ENCODE results near the gene DLG1.
"Not testable (repeated sequence)": the region's sequence is repeated elsewhere in the genome, so short reads cannot be mapped to it uniquely, and the experiment has no call there.

The DLG1 gene

DNA sequence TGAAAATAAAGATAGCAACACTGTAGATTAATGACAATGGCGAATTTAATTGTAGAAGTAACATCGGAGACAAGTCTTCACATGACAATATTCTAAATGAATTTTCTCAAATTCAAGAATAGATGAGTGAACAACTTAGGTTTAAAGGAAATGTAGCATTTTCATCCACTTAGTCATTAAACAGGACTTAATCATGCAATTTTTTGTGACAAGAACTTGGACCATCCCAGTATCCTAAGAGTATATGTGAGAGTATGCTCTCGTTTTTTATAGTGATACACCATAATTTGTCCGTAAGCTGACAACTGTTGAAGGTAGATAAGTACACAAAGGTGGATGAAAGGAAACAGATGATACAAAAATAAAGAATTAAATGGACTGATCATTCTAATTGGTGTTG, 81.5 kb downstream of the DLG1 start:
- no peak for DNase-seq (ENCODE audit: low read depth in 2 of 2, low spot score in 1 of 2)

DNA sequence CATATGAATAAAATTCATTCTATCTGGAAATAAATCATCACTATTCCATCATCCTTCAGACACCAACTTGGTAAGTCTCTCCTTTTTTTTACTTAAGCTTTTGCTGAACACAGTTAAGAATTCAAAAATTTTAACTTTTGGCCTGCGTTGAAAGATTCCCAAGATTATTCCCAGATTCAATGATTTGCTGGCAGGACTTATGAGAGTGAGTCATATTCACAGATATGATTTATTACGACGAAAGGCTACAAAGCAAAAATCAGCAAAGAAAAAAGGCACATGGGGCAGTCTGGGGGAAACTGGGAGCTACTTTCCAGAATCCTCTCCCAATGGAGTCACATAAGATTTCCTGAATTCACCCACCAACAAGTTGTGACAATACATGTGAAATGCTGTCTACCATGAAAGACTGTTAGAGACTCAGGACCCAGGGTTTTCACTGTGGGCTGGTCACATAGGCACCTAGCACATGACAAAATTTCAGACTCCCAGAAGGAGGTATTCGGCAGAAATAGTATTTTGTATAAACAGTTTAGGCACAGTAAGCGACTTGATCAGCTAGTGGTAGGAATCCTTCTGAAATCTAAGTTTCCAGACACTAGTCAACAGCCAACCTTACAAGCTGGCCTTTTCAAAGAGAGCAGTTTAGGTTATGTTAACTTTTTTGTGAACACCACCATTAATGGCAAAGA, 82.1 kb downstream of the DLG1 start:
- DNase-seq (ENCODE audit: low read depth in 2 of 2, low spot score in 1 of 2) = no peak

DNA sequence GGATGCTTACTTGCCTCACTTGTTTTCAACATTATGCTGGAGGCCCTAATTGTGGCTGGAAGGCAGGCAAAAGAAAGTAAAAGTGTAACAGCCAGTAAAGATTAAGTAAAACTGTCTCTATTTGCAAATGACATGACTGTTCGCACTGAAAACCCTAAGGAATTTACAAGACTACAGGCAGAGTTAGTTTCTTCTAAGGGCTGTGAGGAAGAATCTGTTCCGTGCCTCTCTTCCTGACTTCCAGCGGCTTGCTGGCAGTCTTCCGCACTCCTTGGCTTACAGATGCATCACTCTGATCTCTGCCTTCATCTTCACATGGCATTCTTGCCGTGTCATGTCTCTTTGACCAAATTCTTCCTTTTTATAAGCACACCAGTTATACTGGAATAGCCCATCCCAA, 86.1 kb downstream of the DLG1 start:
- no peak for DNase-seq (ENCODE audit: low read depth in 2 of 2, low spot score in 1 of 2)

DNA sequence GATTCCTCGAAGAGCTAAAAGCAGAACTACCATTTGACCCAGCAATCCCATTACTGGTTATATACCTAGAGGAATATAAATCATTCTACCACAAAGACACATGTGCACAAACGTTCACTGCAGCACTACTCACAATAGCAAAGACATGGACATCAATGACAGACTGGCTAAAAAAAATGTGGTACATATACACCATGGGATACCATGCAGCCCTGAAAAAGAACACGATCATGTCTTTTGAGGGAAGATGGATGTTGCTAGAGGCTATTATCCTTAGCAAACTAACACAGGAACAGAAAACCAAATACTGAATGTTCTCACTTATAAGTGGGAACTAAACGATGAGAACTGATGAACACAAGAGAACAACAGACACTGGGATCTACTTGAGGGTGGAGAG, 86.7 kb downstream of the DLG1 start:
- not testable (repeated sequence) for DNase-seq (ENCODE audit: low read depth in 2 of 2, low spot score in 1 of 2)

DNA sequence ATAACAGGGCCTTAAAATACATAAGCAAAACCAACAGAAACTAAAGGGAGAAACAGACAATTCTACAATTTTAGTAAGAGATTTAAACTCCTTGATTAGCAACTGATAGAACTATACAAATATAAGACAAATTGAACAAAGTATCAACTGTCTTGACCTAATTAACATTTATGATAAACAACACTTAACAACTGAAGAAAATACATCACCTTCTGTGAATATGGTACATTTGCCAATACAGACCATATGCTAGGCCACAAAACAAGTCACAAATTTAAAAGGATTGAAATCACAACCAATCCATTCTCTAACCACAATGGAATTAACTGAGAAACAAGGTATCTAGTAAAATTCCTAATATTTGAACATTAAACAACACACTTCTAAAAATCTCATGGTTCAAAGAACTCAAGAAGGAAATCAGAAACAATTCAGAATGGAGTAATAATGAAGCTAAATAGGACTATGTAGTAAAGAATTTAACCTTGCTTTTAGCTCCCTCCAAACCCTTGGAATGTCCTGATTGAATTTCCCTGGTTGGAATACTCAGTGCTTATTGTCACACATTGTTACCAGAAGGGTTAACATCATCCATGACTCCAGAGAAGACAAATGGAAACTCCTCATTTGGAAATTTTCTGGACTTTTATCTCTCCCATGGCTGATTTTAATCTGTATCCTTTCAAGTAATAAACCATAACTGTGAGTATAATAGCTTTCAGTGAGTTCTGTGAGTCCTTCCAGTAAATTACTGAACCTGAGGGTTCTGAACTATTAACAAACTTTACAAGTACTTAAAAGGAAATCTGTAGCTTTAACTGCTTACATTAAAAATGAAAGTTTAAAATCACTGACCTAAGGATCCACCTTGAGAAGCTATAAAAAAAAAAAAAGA, 88.8 kb downstream of the DLG1 start:
- DNase-seq (ENCODE audit: low read depth in 2 of 2, low spot score in 1 of 2) = no peak

DNA sequence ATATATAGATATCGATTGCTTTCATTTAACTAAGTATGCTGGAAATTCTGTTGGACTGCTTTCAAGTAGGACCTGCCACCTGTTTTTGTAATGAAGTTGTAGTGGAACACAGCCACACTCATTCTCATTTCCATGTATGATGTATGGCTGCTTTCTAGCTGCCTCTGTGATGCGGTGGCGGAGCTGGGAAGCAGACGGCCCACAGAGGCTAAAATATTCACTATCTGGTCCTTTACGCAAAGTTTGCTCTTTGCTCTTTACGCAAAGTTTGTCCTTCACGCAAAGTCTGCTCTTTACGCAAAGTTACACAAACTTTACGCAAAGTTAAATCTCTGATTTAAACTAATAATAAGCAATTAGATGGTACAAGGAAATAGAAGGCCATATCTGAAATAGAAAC, 91.5 kb downstream of the DLG1 start:
- DNase-seq (ENCODE audit: low read depth in 2 of 2, low spot score in 1 of 2) = no peak

DNA sequence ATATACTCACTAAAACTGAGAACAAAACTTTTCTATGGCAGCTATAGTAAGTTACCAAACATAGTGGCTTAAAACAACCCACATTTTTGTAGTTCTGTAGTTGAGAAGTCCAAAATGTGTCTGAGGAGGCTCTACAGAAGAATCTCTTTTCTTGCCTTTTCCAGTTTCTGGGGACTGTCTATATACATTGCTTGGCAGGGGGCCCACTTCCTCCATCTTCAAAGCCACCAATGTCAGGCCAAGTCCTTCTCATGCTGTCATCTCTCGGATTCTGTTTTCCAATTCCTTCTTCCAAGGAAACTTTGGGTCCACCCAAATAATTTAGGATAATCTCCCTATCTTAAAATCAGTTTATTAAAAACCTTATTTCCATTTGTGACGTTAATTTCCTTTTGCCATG, 92.7 kb downstream of the DLG1 start:
- no peak for DNase-seq (ENCODE audit: low read depth in 2 of 2, low spot score in 1 of 2)

DNA sequence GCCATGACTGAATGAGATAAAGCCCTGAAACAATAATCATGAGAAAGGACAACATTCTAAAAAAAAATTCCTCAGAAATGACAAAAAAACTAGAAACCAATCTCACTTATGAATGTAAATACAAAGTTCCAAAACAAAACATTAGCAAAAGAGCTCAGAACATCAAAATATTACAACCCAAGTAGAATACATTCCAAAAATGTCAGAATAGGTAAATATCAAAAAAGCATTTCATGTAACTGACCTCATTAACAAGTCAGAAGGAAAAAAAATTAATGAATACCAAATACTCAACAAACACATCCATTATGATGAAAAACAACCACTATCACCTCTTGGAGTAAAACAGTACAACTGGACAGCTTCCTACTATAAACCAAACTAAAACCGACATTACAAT, 93.1 kb downstream of the DLG1 start:
- DNase-seq (ENCODE audit: low read depth in 2 of 2, low spot score in 1 of 2) = no peak

DNA sequence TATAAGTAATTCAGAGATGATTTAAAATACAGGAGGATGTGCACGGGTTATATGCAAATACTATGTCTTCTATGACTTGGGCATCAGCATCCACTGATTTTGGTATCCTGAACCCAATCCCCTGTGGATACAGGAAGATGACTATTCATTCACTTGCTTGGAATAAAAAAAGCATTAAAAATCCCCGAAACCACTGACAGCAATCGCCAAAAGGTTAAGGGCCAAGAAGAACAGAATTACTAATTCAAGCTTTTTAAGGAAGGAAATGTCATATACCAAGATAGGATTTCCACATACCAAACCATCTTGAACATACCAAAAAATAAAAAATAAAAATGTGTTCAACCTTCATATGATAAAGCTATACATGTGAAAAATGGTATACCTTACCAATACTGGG, 93.7 kb downstream of the DLG1 start:
- no peak for DNase-seq (ENCODE audit: low read depth in 2 of 2, low spot score in 1 of 2)

DNA sequence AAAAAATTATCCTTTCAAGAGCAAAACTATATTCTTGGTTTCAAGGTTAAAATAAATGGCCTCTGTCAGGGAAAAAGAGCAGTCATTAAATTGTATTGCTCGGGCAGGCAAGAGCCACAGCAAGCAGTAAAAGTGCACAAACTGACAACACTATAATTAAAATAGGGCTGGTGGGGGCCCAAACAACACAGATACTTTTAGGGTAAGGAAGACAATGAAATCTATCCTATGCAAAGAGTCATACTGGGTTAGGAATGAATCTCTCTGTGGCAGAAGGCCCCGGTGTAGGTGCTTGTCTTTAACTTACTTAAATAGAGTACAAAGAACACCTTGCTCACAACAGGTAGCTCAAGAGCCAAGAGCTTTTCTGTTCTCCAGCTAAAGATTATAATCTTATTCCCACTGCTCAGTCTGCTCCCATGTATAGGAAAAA, 94.7 kb downstream of the DLG1 start:
- DNase-seq (ENCODE audit: low read depth in 2 of 2, low spot score in 1 of 2) = no peak

DNA sequence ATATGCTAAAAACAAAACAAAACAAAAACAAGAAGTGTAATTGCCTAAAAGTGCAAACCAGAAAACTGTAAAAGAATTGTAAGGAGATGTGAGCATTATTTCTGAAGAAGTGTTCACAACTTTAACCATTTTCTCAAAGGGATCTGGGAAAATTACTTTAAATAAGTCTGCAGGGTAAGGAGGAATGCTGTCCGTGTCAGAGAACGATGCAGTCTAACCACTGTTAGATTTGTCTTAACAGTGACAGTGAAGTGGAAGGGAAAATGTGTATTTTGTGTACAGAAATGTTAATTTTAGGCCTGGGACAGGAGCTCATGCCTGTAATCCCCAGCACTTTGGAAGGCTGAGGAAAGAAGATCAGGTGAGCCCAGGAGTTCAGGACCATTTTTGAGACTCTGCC, 95.7 kb downstream of the DLG1 start:
- DNase-seq (ENCODE audit: low read depth in 2 of 2, low spot score in 1 of 2) = no peak

DNA sequence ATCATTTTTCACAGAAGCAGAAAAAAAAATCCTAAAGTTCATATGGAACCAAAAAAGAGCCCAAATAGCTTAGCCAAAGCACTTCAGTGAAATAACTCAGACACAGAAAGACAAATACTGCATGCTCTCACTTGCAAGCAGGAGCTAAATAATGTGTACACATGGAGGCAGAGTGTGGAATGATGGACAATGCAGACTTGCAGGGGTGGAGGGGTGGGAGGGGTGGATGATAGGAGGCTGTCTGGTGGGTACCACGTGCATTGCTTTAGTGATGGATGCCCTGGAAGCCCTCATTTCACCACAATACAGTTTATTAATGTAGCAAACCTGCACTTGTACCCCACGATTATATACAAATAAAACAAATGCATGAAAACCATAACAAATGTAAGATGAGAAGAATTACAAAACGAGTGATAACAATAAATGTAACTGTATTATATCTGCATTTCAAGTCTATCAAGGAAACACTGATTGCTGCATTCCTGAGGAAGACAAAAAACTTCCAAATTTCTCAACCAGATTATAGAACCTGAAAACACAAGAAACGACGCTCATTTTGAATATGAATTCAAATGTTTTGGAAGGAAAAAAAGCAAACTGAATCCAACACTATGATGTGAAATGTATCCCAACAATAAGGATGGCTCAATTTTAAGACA, 96.5 kb downstream of the DLG1 start:
- DNase-seq (ENCODE audit: low read depth in 2 of 2, low spot score in 1 of 2) = no peak

DNA sequence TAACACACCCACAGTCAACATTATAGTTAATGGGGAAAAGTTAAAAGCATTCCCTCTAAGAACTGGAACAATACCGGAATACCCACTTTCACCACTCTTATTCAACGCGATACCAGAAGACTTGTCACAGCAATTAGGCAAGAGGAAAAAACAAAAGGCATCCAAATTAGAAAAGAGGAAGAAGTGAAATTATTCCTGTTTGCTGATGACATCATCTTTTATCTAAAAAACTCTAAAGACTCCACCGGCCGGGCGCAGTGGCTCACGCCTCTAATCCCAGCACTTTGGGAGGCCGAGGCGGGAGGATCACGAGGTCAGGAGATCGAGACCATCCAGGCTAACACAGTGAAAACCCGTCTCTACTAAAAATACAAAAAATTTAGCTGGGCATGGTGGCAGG, 97.6 kb downstream of the DLG1 start:
- not testable (repeated sequence) for DNase-seq (ENCODE audit: low read depth in 2 of 2, low spot score in 1 of 2)

DNA sequence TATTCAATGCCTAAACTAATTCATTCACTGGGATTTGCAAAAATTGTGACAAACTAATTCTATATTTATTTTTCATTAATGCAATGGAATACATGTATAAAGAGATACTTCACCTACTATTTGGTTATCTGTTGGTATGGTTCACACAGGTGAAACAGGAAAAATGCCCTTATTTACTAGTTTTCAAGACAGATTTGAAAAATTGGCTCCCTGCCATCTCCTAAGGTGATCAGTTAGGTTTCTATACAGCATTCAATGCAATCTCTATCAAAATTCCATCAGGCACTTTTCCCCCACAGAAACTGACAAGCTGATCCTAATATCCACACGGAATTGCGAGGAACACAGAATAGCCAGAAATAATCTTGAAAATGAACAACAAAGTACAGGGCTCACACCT, 101.1 kb downstream of the DLG1 start:
- no peak for DNase-seq (ENCODE audit: low read depth in 2 of 2, low spot score in 1 of 2)

DNA sequence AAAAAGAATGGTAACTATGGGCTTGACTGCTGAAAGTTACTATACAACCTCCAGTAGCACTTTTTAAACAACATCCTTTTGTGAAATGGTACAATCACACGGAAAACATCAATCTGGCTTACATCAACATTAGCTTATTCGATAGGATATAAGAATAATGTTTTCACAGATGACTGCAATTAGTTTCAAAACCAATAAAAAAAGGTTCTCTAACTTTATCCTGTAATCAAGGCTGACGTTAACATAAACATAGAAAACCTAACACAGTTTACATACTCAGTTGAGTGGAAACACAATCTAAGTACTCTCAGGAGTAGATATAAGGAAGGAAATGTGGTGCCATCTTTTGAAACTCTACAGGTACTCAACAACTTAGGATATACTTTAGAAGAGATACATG, 102.2 kb downstream of the DLG1 start:
- no peak for DNase-seq (ENCODE audit: low read depth in 2 of 2, low spot score in 1 of 2)

DNA sequence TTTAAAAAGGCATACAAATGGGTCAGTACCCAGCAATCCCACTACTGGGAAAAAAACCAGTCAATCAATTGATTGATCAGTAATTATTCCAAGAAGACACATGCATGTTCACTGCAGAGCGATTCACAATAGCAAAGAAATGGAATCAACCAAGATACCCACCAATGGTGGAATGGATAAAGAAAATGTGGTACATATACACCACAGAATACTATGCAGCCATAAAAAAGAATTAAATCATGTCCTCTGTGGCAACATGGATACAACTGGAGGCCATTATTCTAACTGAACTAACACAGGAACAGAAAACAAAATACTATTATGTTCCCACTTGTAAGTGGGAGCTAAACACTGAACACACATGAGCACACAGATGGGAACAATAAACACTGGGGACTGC, 103.1 kb downstream of the DLG1 start:
- DNase-seq (ENCODE audit: low read depth in 2 of 2, low spot score in 1 of 2) = no peak

DNA sequence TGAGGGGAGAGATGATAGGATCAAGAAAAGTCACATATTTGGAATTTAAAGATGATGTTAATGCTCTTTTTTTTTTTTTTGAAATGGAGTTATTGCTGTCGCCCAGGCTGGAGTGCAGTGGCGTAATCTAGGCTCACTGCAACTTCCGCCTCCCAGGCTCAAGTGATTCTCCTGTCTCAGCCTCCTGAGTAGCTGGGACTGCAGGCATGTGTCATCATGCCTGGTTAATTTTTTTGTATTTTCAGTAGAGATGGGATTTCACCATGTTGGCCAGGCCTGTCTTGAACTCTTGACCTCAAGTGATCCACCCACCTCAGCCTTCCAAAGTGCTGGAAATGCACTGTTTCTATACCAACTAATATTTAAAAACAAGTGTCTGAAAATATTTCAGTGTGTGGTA, 104.7 kb downstream of the DLG1 start:
- DNase-seq (ENCODE audit: low read depth in 2 of 2, low spot score in 1 of 2) = not testable (repeated sequence)

DNA sequence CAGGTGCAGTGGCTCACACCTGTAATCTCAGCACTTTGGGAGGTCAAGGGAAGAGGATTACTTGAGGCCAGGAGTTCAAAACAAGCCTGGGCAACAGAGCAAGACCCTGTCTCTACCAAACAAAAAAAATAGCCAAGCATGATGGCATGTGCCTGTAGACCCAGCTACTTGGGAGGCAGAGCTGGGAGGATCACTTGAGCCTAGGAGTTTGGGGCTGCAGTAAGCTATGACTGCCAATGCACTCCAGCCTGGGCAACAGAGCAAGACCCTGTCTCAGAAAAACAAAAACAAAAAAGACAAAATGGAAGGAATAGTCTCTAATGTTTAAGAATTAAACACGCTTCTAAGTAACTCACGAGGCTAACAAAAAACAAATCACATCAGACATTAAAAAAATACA, 106.5 kb downstream of the DLG1 start:
- DNase-seq (ENCODE audit: low read depth in 2 of 2, low spot score in 1 of 2) = no peak

DNA sequence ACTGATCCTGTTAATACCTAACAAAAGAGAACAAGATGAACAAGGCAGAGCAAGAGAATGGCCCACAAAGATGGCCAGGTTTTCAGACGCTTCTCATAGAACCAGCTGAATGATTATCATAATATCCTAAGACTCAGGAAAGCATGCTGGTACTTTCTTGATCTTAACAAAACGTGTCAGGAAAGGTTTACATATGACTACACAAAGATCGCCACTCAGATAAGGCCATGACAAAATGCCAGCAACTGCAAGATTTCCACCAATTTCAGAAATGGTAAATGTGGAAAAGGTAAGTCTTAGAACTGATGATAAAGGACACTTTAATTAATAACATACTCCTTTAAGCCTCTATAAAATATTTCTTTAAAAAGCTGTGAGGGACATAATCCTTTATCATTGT, 108.8 kb downstream of the DLG1 start:
- no peak for DNase-seq (ENCODE audit: low read depth in 2 of 2, low spot score in 1 of 2)

DNA sequence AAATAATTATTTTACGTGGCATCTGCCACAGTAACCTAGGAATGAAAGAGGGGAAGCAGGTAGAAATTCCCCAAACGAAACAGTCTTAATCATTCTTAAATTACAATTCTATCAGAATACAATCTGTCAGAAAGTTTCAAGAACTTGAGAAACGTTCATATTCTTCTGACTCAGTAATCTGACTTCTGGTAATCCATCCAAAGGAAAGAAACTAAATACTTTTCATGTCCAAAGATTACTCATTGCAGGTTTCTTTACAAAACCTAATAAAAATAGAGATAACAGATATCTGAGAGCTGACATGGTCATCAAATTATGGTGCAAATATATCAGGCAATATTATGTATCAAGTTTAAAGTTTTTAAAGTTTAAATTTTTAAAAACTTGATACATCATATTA, 109.4 kb downstream of the DLG1 start:
- DNase-seq (ENCODE audit: low read depth in 2 of 2, low spot score in 1 of 2) = no peak

DNA sequence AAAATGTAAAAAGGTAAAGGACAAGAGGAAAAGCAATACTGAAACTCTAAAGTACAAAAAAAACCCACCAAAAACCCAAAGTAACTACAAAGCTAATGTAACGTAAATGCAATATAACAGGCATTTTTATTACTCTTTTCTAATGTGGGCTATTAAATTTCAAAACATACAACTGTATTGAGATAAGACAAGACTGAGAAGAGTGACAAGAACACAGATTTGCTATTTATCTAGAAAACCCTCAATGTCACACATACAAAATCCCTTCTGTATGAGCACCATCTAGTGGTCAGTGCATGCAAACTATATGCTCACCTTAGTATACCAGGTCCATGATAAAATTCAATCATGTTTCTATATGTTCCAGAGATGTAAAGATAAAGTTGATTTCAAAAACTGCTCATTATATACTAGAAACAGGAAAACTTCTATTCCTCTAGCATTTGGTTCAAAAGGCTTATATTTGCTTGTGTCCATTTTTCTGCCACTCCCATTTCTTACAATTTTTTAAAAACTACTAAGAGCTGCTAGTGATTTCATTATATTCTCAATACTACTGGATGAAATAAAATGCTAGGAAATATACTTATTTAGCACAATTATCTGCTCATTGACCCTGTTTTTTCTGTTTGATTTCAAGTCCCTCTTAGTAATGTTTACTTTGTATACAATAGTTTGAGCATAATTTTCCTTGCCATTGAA, 111.4 kb downstream of the DLG1 start:
- no peak for DNase-seq (ENCODE audit: low read depth in 2 of 2, low spot score in 1 of 2)

DNA sequence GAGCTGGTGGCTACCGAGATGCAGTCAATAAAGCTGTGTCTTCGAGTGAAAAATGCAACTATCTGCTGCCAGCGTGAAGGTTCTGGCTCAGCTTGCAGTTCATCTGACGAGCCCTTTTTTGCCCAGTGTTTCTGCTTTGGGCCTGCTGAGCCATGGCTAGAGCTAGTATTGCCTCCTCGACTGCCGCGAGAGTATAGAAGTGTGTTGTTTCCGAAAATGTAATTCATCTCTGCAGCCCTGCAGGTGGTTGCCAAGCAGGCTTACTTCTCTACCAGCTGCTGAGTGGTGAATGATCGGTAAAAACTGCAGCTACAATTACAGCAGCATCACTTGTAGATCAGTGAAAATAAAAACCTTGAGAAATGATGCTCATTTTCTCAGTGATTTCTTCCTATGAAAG, 114.8 kb downstream of the DLG1 start:
- DNase-seq (ENCODE audit: low read depth in 2 of 2, low spot score in 1 of 2) = no peak
